ENCODE results near the gene FOXF1.

GRCh38 chr16:86470964-86471363 is 39.4 kb upstream of the FOXF1 start:
- TF ChIP-seq CTCF (IDR thresholded peaks at IDR 0.05; ENCODE audit: low read depth, low read length) (no peak), EZH2phosphoT487 (IDR thresholded peaks at IDR 0.05; ENCODE audit: low read depth) (no peak)

Data from OCI-LY3 (cell line).